Lower leg skin (tissue), 4 donors: ENCODE data around the gene SLX4IP. TPM values are rescaled to one million over a fixed set of nuclear protein-coding genes. Genes with fewer than 3 reads are reported as not detected.
A peak's percentile ranks its signal among the peaks of the same experiment; 100 is the strongest.

Experiments
- DNase-seq, 2 donors: peaks; one replicate each; pipeline ENCODE4 v3.0.0-alpha.2; 2019; ENCODE audit warnings: low spot score in 2 of 2
- H3K4me3 ChIP-seq: fragments of 200-600 bp; sonication (generic); 2 replicates; pipeline ENCODE4 v1.5.1; 2017; ENCODE audit warnings: mild to moderate bottlenecking, low read depth; ENCODE audit not compliant: poor library complexity, severe bottlenecking
- POLR2A ChIP-seq, 2 donors: fragments of 450-650 bp; IDR thresholded peaks; one replicate each; pipeline ENCODE4 v1.6.1; 2016 to 2017; ENCODE audit warnings: antibody characterized with exemption in 2 of 2, mild to moderate bottlenecking in 1 of 2, moderate library complexity in 1 of 2
- WGBS, 2 donors: methylation state at CpG; one replicate each; pipeline ENCODE4 v1.1.5; 2018; 5-methylcytosine and 5-hydroxymethylcytosine counted together
- intact Hi-C: fragments of 100-400 bp; cut with DNase I; formaldehyde crosslinking; loops from one replicate; pipeline ENCODE4 v1.15.0; 2023; ENCODE audit warnings: low total_unique reads
- total RNA-seq, 4 donors: library from RNA; depleted of rRNA; stranded (reverse); fragments of >200 nt; gene quantifications; one replicate each; pipeline ENCODE4 v1.1.0, GENCODE V29; 2016
- TF ChIP-seq, protein P1 (sequence below), 3 donors: fragments of 450-650 bp; IDR thresholded peaks; one replicate each; pipeline ENCODE4 v1.5.1; 2016; ENCODE audit warnings: antibody characterized with exemption in 3 of 3, mild to moderate bottlenecking in 3 of 3, moderate library complexity in 2 of 3

SLX4IP gene
- total RNA-seq, 4 donors from 2014 or later = 3.0 to 4.0 (median 3.7) TPM

DNA sequence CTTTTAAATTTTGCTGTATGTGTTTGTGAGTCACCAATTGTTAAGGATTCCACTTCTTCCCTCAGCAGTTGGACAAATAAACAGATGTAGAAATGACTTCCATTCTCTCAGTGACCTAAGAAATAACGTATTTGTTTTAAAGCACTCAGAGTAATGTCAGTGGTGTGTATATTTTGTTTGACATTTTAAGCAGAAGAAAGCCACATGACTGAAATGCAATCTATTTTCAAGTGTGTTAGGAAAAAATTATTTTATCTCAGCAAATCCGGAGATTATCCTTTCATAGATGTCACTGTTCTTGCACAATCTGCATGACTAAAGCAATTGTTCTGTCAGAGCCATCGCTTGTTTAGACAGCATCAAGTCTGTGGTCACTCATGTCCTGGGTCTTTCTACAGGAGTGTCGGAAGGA, 161.6 kb downstream of the SLX4IP start:
- TF ChIP-seq, protein P1, sequence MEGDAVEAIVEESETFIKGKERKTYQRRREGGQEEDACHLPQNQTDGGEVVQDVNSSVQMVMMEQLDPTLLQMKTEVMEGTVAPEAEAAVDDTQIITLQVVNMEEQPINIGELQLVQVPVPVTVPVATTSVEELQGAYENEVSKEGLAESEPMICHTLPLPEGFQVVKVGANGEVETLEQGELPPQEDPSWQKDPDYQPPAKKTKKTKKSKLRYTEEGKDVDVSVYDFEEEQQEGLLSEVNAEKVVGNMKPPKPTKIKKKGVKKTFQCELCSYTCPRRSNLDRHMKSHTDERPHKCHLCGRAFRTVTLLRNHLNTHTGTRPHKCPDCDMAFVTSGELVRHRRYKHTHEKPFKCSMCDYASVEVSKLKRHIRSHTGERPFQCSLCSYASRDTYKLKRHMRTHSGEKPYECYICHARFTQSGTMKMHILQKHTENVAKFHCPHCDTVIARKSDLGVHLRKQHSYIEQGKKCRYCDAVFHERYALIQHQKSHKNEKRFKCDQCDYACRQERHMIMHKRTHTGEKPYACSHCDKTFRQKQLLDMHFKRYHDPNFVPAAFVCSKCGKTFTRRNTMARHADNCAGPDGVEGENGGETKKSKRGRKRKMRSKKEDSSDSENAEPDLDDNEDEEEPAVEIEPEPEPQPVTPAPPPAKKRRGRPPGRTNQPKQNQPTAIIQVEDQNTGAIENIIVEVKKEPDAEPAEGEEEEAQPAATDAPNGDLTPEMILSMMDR (IDR thresholded peaks at IDR 0.05) = no peak
- TF ChIP-seq POLR2A (IDR thresholded peaks at IDR 0.05) = no peak
- no peak overlapping the region for H3K4me3 ChIP-seq
- intact Hi-C loops = no loop called here
- no peak for DNase-seq
- WGBS, 2 donors = 58 to 64% methylated on average over 4 of the region's 4 CpGs

DNA sequence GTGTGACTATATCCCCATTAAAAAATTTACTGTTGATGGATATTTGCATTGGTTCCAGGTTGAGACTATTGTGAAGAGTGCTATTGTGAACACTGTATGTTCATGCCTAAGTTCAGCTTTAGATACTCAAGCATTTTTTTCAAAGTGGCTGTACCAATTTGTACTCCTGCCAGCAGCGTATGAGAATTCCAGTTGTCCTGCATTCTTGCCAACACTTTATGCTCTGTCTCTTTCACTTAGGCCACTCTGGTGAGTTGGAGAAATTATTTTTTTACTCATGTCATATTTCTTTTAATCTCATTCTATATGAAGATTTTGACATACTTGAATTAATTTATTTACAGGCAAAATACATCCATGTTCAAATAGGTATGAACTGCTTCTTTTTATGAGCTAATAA, 162.5 kb downstream of the SLX4IP start:
- no peak overlapping the region for H3K4me3 ChIP-seq
- TF ChIP-seq, protein P1 (IDR thresholded peaks at IDR 0.05) = no peak
- no peak for TF ChIP-seq POLR2A (IDR thresholded peaks at IDR 0.05)
- 89 to 100% methylated on average over 1 of the region's 1 CpG for WGBS, 2 donors
- intact Hi-C loops = no loop called here
- DNase-seq = no peak

DNA sequence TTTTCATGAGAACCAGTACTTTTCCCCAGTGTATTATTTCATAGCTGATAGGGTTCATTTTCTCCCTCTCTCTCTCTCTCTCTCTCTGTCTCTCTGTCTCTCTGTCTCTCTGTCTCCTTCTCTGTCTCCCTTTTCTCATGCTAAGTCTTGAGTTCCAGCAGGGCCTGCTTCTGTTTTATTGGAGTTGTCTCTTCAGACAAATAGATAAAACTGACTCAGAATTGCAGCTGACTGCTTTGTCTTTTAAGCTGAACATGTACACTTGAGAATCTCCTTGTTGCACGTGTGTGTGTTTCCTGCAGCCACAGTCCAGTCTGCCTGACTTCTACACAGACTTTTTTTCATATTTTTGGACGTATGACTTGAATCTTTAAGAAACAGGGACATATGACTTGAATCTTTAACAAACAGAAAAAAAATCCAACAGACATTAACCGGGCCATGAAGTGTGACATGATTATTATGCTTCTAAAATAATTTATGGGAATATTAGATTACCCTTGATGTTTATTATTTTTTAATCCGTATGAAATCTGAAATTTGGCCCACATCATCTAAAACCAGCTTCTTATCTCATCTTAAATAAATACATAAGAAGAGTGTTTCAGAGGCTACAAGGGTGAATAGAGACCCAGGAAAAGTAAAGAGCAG, 167.2 kb downstream of the SLX4IP start:
- no peak for TF ChIP-seq POLR2A (IDR thresholded peaks at IDR 0.05)
- TF ChIP-seq, protein P1 (IDR thresholded peaks at IDR 0.05) = no peak
- DNase-seq = no peak
- WGBS, 2 donors = 79 to 83% methylated on average over 4 of the region's 4 CpGs
- no peak overlapping the region for H3K4me3 ChIP-seq
- intact Hi-C loops = no loop called here

DNA sequence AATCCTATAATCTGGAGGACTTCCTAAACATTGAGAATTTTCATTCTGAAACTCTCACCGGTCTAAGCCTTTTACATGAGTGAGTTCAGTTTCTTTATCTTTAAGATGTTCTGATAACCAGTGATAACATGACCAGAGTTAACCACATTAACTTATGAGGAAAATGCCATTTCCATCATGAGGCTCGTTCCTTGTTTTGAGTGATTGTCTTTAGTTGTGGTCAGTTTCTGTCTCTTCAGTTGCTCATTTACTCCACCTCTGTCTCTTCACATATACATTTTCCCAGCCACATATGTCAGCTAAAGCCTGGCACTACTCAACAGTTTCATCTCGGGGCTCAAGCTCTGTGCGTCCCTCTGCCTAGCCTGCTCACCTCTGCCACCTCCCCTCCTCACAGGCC, 168.3 kb downstream of the SLX4IP start:
- no peak for DNase-seq
- H3K4me3 ChIP-seq = no peak overlapping the region
- 90 to 92% methylated on average over 4 of the region's 4 CpGs for WGBS, 2 donors
- intact Hi-C loops = no loop called here
- TF ChIP-seq POLR2A (IDR thresholded peaks at IDR 0.05) = no peak

DNA sequence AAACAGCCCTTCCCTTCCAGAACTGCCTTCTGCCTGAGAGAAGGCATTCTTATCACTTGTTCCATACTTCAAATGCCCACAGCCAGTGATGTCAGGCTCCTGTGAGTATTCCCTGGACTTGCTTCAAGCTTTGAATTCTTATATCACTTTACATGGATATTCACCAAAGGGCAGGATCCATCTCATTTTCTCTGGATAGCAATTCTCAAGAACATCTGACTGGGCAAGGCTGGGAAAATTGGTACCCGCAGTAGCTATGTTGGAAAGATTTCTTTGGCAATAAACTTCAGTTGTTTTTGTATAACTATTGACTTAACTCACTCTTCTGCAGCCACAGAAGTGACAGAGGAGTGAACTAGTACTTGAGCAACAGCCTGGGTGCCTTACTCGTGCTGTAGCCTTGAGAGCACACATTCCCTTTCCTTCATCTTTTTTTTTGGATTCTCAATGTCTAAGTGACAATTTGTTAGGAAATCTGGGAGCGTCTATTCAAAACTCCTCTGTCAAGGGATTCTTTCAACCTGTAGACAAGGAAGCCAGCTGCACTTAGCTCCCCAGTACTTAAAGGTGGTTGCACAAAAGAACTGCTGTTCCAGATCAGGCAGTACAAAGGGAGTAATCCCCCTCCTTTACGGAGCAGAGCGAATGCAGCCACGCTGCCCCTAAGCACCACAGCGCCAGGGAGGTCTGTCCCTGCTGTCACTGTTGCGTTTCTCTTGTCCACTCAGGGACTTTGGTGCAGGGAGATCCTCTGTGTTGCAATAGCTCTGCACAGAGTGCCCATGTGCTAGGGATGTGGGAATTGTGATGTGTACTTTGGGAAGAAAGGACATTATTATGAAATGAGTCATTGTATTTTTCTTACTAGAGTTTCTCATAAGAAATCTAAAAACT, 169.1 kb downstream of the SLX4IP start:
- H3K4me3 ChIP-seq = no peak overlapping the region
- WGBS, 2 donors = 54 to 56% methylated on average over 8 of the region's 8 CpGs
- peak in 1 of 2 donors; percentile 91 for DNase-seq

More for the DNA sequence above, 169.1 kb downstream of the SLX4IP start:
- TF ChIP-seq POLR2A (IDR thresholded peaks at IDR 0.05) = no peak
- TF ChIP-seq, protein P1 (IDR thresholded peaks at IDR 0.05) = no peak
- intact Hi-C loops = no loop called here
